Cardiac septum (tissue), 1 donor: Measurements from ENCODE around the gene QSOX2. TPM values are rescaled to one million over a fixed set of nuclear protein-coding genes. Genes with fewer than 3 reads are reported as not detected.

Source experiments
- DNase-seq: peaks from one replicate; pipeline ENCODE4 v3.0.0-alpha.2; 2020; ENCODE audit warnings: low spot score
- intact Hi-C: fragments of 100-400 bp; cut with DNase I; formaldehyde crosslinking; loops from one replicate; pipeline ENCODE4 v1.14.0; 2022
- total RNA-seq: library from RNA; stranded (reverse); fragmentation: NEBNext Ultra II Directional; extraction: Animal tissue kit (Norgen Biotek cat#: 25700); gene quantifications from one replicate; pipeline ENCODE4 v1.2.1, GENCODE V29; 2021
- donor health status: DM: no; HTN: no; CAD: no.

QSOX2 gene
- total RNA-seq, 1 donor from 2014 or later: 7.2 TPM

DNA sequence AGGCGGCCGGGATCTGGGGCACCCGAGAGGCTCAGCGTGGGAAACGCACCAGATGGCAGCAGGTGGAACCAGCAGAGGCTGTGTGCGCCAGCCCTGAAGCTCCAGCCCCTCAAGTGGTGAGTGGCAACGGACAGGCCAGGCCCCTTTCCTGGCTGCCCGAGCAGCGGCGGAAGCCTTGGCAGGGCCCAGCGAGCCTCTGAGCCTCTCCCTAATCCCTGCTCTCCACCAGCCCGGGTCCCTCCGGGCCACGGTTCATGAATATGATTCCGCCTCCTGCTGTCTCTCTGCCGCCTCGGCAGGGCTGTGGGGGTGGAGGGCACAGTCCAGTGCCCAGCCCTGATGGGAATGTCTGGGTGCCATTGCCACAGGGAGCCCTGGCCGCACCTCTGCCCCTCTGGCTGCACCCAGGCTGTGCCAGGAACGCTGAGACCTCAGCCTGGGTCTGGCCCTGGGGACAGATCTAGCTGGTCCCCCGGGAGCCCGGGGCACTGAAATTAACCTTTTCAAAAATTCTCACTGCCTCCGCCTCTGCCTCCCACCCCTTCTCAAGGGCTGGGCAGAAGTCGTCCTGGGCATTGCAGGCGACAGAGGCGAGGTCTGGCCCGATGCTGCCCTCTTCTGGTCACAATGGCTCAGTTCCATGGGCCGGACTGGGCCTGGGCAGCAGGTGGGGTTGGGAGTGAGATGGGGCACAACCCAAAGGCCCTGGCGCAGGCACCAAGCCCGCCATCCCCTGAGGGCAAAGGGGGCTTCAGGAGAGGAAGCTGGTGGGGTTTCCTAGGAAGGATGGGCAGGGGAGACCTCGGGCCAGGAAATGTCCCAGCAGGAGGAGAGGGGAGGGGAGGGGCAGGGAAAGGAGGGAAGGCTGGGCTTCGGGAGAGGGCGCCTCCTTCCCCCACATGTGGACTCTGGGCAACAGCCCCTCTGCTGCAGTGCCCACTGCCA is 38.0 kb upstream of the QSOX2 start:
- DNase-seq: peak; percentile 85
- intact Hi-C loops: loop anchor here (1.0 kb wide), 1 partner anchor 113 kb away; no protein-coding TSS in a partner anchor

DNA sequence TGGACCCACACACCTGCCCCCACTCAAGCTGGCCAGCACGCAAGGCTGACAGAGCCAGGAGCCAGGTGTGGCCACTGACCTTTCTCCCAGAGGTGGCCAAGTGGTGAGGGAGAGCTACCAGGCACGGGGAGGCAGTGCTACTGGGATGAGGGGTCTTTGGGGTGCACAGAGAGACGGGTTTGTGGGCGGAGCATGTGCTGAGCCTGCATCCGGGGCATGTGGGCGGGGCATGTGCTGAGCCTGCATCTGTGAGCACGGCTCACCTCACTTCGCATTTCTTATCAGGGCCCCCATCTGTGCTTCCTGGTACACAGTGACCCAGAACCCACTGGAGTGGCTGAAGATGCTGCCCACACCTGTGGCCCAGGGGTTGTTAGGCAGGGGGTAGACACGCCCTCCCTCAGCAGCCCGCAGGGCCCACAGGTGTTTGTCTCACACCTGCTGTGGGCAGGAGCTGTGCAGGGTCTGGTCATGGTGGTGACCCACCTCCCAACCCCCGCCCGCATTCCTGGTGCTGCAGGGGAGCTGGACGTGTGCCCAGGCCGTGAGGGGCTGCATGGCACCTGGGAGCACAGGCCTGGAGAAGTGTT is 36.8 kb upstream of the QSOX2 start:
- intact Hi-C loops: no loop called here
- no peak for DNase-seq

DNA sequence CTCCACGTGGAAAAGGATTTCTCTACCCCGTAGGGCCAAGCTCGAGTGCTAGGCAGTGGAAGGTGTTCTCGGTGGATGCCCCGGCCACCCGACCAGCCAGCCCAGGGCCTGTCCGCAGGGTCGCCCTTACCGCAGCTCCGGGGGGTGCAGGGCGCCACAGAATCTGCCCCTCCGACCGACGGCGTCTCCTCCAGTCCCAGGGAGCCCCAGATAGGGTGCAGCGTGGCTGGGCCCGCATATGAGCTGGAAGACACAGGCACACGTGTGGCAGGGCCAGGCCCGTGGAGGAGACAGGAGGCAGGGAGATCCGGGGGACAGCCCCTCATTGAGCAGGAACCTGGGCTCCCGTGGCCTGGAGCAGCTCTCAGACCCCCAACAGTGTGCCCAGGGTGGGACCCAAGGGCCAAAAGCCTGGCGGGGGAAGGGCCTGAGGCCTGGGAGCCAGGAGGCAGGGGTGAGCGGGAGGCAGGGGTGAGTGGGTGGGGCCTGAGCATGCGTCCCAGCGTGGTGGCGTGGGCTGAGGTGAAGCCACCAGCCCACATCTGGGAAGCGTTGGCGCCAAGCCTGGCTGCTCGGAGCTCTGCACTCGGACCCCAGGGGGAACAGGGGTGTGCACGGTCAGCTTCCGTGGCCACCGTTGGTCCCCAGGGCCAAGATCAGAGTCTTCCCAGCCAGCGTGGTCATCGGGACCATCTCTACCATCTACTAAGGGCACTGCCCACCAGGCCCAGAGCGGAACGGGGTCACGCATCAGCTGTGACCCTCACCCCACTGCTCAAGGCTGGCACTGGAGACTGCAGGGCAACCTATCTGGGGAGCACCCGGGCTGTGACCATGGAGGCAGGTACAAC is 36.0 kb upstream of the QSOX2 start:
- intact Hi-C loops: no loop called here
- no peak for DNase-seq

DNA sequence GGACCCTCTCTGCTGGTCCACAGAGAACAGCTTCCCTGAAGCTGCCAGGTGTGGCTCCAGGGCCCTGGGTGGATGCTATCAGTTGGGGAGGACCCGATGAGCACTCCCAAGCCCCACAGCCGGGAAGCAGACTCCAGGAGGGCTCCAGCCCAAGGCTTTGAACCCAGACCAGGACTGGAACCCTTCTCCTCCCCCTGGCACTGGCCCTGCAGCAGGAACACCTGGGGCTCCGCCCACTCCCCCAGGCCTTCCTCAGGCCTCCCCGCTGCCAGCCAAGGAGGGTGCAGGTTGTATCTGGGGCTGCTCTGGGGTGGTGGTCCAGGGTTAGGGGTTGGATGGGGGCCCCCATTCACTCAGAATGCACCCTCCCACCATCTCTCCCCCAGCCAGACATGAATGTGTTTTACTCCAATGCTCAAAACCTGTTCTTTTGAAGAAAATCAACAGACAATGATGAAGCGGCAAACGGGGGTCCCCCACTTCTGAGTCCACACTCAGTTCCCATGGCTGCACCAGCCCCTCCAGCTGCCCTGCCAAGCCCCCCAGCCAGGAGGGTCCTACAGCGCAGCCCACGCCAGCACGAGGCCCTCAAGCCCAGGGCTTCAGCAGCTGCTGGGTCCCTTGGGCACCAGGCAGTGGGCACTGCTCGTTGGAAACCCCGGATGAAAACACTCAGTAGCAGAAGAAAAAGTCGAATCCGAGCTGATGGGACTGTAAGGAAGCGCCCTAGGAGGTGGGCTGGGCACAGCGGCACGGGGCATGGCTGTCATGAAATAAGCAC is 35.1 kb upstream of the QSOX2 start:
- intact Hi-C loops: no loop called here
- DNase-seq: no peak

DNA sequence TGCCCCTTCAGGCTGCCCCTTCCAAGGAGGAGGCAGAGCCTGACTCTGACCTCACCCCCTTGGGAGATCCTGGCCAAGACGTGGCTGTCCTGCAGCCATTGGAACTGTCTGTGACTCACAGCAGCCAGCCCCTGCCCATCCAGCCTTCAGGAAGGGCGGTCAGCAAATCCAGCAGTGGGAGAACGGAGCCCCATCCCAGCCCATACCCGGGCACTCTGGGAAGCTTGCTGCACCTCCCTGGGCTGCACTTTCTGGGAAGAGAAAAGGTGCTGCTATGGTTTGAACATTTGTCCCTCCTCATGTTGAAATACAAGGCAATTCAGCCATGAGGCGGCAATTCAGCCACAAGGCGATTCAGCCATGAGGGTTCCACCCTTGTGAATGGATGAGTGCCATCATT is 33.9 kb upstream of the QSOX2 start:
- intact Hi-C loops: no loop called here
- DNase-seq: no peak

DNA sequence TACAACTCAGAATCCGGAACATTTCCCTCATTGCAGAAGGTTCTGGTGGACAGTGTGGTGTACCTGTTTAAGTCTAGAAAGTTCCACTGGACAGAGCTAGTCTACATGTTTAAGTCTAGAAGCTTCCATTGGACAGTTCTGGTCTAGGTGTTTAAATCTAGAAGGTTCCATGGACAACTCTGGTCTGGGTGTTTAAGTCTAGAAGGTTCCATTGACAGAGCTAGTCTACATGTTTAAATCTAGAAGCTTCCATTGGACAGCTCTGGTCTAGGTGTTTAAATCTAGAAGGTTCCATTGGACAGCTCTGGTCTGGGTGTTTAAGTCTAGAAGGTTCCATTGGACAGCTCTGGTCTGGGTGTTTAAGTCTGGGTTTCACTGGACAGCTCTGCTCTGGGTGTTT is 33.3 kb upstream of the QSOX2 start:
- intact Hi-C loops: no loop called here

DNA sequence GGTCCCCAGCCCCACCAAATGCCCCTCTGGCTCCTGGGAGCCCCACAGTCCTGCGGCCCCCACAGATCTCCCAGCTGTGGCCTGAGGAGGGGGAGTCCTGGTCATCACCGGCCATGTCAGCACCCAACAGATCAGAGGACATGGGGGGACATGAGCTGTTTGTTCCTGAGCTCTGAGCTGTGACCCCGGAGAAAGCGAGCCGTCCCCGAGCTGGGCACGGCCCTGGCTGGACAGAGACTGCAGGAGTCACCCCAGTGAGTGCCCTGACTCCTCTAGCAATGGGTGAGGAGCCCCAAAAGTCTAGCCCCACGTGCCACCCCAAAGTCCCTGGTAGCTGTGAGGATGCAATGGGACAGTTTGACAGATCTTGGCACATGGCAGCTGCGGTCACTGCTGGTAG is 32.6 kb upstream of the QSOX2 start:
- intact Hi-C loops: no loop called here
- no peak for DNase-seq

More for the DNA sequence above, 33.3 kb upstream of the QSOX2 start:
- DNase-seq: no peak

DNA sequence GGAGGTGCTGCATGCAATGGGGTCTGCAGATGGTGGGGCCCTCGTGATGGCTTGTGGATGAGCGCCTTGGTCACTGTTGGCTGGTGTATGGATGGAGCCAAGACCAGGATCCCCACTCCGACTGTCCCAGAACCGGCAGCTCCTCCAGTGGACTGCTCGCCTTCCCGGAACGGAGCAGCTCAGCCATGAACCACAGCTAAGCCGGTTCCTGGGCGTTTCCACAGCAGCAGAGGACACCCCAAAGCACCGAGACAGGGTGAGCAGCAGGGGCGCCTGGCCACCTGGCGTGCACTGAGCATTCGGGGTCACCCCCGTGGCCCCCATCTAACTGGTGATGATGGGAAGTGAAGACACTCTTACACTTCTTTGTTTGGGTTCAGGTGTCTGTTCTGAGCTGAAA is 32.1 kb upstream of the QSOX2 start:
- intact Hi-C loops: no loop called here

DNA sequence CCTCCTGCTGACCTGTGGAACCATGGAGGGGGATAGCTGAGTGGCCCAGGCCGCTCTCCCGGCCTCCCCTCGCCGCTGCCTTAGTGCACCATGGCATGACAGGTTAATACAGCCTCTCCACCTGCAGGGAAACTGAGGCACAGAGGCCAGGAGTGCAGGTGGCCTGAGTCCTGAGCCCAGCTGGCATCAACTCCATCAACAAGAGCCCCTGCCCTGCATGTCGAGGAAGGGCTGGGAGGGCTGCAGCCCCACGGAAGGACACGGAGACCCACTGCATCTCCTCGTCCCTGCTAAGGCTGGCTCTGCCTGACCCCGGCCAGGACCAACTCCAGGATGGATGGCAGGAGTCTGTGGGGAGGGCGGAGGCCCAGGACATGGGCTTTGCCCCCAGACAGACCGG is 31.1 kb upstream of the QSOX2 start:
- no peak for DNase-seq
- intact Hi-C loops: no loop called here

More for the DNA sequence above, 32.1 kb upstream of the QSOX2 start:
- no peak for DNase-seq

DNA sequence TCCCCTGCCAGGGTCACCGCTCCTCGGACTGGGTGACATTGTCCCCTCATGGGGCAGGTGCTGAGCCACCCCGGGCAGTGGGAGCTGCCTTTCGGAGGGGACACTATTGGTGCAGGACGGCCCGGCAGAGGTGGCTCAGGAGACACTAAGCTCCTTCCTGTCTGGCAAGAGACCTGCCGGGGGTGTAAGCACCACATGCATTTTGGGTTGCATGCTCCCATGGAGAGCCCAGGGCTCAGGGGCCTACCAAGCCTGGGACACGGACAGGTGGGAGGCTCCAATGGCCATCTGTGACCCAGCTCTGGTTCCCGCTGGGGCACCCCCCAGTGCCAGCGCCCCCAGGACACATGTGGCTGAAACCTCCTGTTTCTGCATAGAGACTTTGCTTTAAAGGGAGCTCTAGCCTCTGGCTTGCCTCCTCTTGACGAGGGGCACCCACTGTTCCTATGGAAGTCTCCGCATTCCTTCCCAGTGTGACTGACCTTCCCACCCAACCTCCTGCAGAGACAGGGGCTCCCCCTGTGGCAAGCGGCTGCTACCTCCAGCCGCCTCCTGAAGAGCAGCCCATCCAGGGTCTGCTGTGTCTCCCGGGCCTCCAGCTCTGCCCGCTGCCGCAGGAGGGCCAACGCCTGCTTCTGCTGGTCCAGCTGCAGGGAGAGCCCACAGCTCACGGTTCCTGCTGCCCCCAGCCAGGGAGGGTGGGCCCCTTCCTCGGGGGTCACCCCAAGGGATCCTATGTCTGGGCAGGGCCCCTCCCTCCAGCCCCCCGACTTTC is 30.2 kb upstream of the QSOX2 start:
- DNase-seq: no peak
- intact Hi-C loops: no loop called here

DNA sequence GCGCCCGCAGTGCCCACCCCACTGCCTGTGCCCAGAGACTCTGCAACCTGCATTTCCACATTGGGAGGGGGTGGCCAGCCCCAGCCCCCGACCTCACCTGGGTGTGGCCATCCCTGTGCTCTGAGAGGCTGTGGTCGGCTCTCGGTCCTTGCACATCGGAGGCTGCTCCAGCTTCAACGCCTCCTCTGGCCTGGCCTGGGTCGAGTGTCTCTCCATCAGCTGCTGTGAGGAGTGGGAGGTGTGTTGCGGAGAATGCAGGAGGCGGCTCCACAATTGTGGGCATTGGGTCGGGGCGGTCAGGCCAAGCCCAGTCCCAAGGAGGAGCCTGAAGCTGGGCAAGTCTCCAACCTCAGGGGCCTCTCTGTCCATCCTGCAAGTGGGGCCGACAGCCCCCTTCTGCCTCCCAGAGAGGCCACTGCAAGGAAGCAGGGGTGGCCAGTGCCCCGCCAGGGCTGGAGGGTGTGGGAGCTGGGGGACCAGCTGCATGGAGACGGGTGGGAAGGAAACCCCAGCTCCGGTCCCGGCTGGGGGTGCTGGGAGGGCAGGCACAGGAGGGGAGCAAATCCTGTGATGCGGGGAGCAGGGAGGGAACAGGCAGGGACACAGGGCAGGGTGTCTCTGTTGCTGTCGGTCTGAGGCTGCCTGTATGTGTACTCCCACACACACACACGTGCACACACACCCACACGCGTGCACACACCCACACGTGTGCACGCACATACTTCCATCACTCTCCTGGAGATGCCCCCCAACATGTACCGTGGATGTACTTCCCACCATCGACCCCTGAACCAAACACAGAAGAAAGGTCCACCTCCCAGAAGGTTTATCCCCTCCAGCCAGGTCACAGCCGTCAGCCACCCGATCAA is 29.4 kb upstream of the QSOX2 start:
- DNase-seq: no peak
- intact Hi-C loops: no loop called here

DNA sequence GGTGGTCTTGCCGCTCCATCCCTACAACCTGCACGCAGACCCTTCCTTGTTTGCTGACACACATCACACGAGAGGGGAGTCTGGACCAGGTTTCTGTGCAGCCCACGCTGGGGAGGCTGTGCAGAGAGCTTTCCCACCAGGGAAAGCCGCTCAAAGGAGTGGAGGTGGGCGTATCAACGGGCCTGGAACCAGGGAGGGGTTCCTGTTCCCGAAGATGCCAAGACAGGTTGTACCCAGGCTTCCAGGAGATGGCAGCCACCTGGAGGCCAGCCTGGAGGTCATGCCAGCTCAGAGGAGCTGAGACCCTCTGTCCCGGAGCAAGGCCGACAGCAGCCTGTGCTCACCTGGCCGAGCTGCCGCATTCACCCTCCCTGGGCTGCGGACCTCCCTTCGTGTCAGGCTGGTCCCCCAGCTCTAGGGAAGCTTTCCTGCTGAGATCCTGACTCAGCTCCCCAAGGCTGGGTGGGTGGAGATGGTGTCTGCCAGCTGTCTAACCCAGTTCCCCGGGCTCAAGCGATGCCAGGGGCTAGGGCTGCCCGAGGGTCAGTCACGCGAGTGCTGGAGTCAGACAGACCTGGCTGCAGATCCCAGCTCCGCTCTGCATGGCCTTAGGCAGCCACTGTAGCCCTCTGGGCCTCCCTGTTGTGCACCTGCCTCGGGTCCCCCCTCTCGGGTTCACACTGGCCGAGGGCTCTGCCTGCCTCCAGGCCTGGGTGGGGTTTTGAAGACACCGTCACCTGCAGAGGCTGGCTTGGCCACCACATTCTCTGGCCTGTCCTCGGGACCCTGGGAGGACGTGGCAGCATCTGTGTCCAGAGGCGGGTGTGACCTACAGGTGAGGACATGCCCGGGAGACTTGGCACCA is 28.5 kb upstream of the QSOX2 start:
- intact Hi-C loops: no loop called here

DNA sequence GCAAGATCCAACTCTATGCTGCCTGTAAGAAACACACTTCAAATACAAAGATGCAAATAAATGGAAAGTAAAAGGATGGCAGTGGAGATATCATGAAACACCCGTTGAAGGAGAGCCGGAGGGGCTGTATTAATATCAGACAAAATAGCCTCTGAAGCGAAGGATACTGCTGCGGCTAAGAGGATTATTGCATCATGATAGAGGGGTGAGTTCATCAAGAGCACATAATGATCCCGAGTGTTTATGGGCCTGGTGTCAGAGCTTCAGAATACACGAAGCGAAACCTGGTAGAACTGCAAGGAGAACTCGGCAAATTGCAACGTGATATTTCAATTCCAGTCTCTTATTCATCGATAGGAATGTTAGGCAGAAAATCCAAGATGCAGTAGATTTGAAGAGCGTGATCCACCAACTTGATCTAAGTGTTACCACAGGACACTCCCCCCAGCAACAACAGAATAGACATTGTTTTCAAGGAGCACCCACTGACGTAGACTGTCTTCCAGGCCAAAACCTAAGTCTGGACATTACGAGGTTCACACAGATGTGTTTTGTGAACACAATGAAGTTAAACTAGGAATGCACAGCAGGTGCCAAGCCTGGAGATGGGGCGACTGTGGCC is 27.7 kb upstream of the QSOX2 start:
- DNase-seq: no peak
- intact Hi-C loops: no loop called here

More for the DNA sequence above, 28.5 kb upstream of the QSOX2 start:
- DNase-seq: no peak

DNA sequence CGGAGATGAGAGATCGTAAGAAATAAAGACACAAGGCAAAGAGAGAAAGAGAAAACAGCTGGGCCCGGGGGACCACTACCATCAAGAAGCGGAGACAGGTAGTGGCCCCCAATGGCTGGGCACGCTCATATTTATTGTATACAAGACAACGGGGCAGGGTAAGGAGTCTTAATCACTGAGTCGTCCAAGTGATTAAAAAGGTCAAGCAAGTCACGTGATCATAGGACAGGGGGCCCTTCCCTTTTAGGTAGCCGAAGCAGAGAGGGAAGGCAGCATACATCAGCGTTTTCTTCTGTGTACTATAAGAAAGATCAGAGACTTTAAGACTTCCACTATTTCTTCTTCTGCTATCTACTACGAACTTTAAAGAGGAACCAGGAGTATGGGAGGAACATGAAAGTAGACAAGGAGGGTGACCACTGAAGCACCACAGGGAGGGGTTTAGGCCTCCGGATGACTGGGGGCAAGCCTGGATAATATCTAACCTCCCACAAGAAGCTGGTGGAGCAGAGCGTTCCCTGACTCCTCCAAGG is 24.6 kb upstream of the QSOX2 start:
- intact Hi-C loops: no loop called here
- no peak for DNase-seq

DNA sequence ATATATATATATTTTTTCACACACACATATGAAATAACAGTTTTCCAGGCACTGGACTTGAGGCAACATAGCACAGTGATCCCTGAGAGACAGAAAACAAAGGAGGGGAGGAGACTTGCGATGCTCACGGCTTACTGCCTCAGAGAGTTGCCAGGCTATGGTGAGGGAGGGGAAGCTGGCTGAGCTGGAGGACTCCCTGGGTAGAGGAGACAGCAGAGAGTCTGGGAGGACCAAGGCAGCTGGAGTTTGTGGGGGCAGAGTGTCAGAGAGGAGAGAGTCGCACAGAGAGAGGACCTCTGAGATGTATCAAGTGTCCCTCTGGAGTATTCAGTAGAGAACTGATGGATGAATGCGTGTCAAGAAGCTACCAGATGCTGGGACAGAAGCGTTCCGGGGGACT is 23.1 kb upstream of the QSOX2 start:
- DNase-seq: no peak
- intact Hi-C loops: no loop called here

DNA sequence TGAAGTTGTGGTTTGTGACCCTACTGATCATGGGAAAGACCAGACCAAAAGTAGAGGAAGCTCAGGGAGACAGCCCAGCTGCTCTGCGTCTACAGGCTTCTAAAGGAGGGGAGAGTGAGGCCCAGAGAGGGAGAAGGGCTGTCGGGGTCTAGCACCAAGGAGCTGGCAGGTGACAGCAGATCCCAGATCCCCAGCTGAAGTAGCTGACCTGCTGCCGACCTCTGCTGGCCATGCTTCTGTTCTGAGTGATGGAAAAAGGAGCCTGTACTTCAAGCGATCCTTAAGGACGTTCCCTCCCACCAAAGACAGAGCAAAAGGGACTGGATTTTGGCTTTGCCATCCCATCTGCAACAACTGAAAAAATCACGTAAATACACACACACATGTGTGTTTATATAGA is 22.7 kb upstream of the QSOX2 start:
- no peak for DNase-seq
- intact Hi-C loops: no loop called here
